Type B pancreatic cell (in vitro differentiated cells): ENCODE results near the gene HTRA3. TPM values are rescaled to one million over a fixed set of nuclear protein-coding genes. Genes with fewer than 3 reads are reported as not detected.

Experiments used
- DNase-seq: peaks from one replicate; pipeline ENCODE4 v3.0.0; 2021; ENCODE audit warnings: mixed read lengths; ENCODE audit not compliant: unreplicated experiment; ENCODE audit errors: extremely low spot score
- H3K27ac Mint-ChIP-seq: 2 replicates; pipeline ENCODE4 v1.8.0; 2021; ENCODE audit warnings: mild to moderate bottlenecking, mixed read lengths
- H3K27me3 Mint-ChIP-seq: 2 replicates; pipeline ENCODE4 v1.8.0; 2021; ENCODE audit warnings: mixed read lengths
- H3K36me3 Mint-ChIP-seq: 2 replicates; pipeline ENCODE4 v1.8.0; 2021; ENCODE audit warnings: mixed read lengths
- H3K4me1 Mint-ChIP-seq: one replicate; pipeline ENCODE4 v1.8.0; 2021; ENCODE audit warnings: mixed read lengths; ENCODE audit not compliant: unreplicated experiment
- H3K4me3 Mint-ChIP-seq: 2 replicates; pipeline ENCODE4 v1.8.0; 2021; ENCODE audit warnings: mild to moderate bottlenecking, mixed read lengths
- H3K9me3 Mint-ChIP-seq: 2 replicates; pipeline ENCODE4 v1.8.0; 2021; ENCODE audit warnings: mixed read lengths
- CTCF ChIP-seq: fragments of 200-600 bp; sonication (generic); conservative IDR thresholded peaks from 2 replicates; pipeline ENCODE4 v1.5.0; 2021; ENCODE audit warnings: antibody characterized with exemption, mild to moderate bottlenecking
- total RNA-seq: library from RNA; stranded (reverse); gene quantifications from 2 replicates; pipeline ENCODE4 v1.2.1, GENCODE V29; 2021; ENCODE audit warnings: low replicate concordance

The HTRA3 gene
- total RNA-seq, 1 donor from 2014 or later, result 4.4 TPM

GRCh38 chr4:8314691-8315255, 45.2 kb downstream of the HTRA3 start:
- H3K4me3 Mint-ChIP-seq, result no peak overlapping the region
- peak; percentile 57 for DNase-seq
- H3K4me1 Mint-ChIP-seq, result peaks cover 18% of the 10 kb centered on the region
- TF ChIP-seq CTCF, result no peak
- no peak overlapping the region for H3K27ac Mint-ChIP-seq
- no peaks in the 10 kb centered on the region for H3K27me3 Mint-ChIP-seq
- no peaks in the 10 kb centered on the region for H3K9me3 Mint-ChIP-seq
- no peaks in the 10 kb centered on the region for H3K36me3 Mint-ChIP-seq

- H3K9me3 Mint-ChIP-seq, result no peaks in the 10 kb centered on the region
- DNase-seq, result peak; percentile 75
- no peak for TF ChIP-seq CTCF
- no peaks in the 10 kb centered on the region for H3K27me3 Mint-ChIP-seq
- H3K4me1 Mint-ChIP-seq, result peaks cover 18% of the 10 kb centered on the region
- no peaks in the 10 kb centered on the region for H3K36me3 Mint-ChIP-seq
- H3K4me3 Mint-ChIP-seq, result peak overlapping the region; percentile 58
- peak overlapping the region; percentile 85 for H3K27ac Mint-ChIP-seq
Observed at GRCh38 chr4:8315435-8316250, 46.1 kb downstream of the HTRA3 start.

- Mint-ChIP-seq H3K4me1 (peaks cover 18% of the 10 kb centered on the region), H3K36me3 (no peaks in the 10 kb centered on the region), H3K27ac (peak overlapping the region; percentile 85), H3K27me3 (no peaks in the 10 kb centered on the region), H3K9me3 (no peaks in the 10 kb centered on the region), H3K4me3 (peak overlapping the region; percentile 60)
- DNase-seq, result peak; percentile 64
- no peak for TF ChIP-seq CTCF
Observed at GRCh38 chr4:8316251-8316771, 46.8 kb downstream of the HTRA3 start.

- Mint-ChIP-seq H3K27me3 (no peaks in the 10 kb centered on the region), H3K4me3 (peak overlapping the region; percentile 60), H3K36me3 (no peaks in the 10 kb centered on the region), H3K27ac (no peak overlapping the region), H3K9me3 (no peaks in the 10 kb centered on the region), H3K4me1 (peaks cover 18% of the 10 kb centered on the region)
- peak; percentile 62 for DNase-seq
- TF ChIP-seq CTCF, result no peak
Observed at GRCh38 chr4:8316911-8317351, 47.4 kb downstream of the HTRA3 start.

GRCh38 chr4:8317474-8317873, 47.9 kb downstream of the HTRA3 start:
- H3K27me3 Mint-ChIP-seq, result no peaks in the 10 kb centered on the region
- no peaks in the 10 kb centered on the region for H3K36me3 Mint-ChIP-seq
- no peak overlapping the region for H3K27ac Mint-ChIP-seq
- peaks cover 18% of the 10 kb centered on the region for H3K4me1 Mint-ChIP-seq
- no peak overlapping the region for H3K4me3 Mint-ChIP-seq
- no peak for DNase-seq
- no peaks in the 10 kb centered on the region for H3K9me3 Mint-ChIP-seq
- no peak for TF ChIP-seq CTCF
